22Rv1 (cell line): ENCODE measurements around the gene CHI3L2.
A peak's percentile ranks its signal among the peaks of the same experiment; 100 is the strongest.

ENCODE experiments used
- CTCF ChIP-seq: fragments of 450-650 bp; IDR thresholded peaks from 2 replicates; pipeline ENCODE4 v1.5.1; 2017; ENCODE audit warnings: mild to moderate bottlenecking
- ZFX ChIP-seq: fragments of 450-650 bp; IDR thresholded peaks from 2 replicates; pipeline ENCODE4 v1.6.1; 2017; ENCODE audit warnings: antibody characterized with exemption, borderline replicate concordance

GRCh38 chr1:111222308-111223125 is 5.0 kb upstream of the CHI3L2 start:
- TF ChIP-seq ZFX (no peak), CTCF (peak; percentile 95)
